Prostate gland (tissue), 2 donors: ENCODE measurements around the gene CBX2.
"Not testable (repeated sequence)": the region's sequence is repeated elsewhere in the genome, so short reads cannot be mapped to it uniquely, and the experiment has no call there.

Source experiments
- CTCF ChIP-seq, 4 experiments: fragments of 200-600 bp in 2 of 4; fragments of 450-650 bp in 2 of 4; sonication (generic) in 2 of 4; IDR thresholded peaks; 1 replicate in 3 of 4; 2 replicates in 1 of 4; pipeline ENCODE4 v1.5.1; 2016 to 2019; ENCODE audit warnings: antibody characterized with exemption in 4 of 4, mild to moderate bottlenecking in 2 of 4, moderate library complexity in 2 of 4
- POLR2AphosphoS5 ChIP-seq: sonication (generic); formaldehyde crosslinking; IDR thresholded peaks from one replicate; pipeline ENCODE4 v1.6.1; 2017; ENCODE audit warnings: antibody characterized with exemption

GRCh38 chr17:79772726-79773125 is 5.2 kb upstream of the CBX2 start:
- TF ChIP-seq CTCF (IDR thresholded peaks at IDR 0.05); POLR2AphosphoS5: not testable (repeated sequence)
